CD4-positive, alpha-beta T cell treated with Interleukin-6 at 100 ng/mL for 8 hours (primary cell): ENCODE data around the gene C9orf153.
A peak's percentile ranks its signal among the peaks of the same experiment; 100 is the strongest.
"Not testable (repeated sequence)": the region's sequence is repeated elsewhere in the genome, so short reads cannot be mapped to it uniquely, and the experiment has no call there.

Source experiments
- DNase-seq: peaks from one replicate; pipeline ENCODE4 v3.0.0-alpha.2; 2020; ENCODE audit warnings: mixed read lengths, low spot score

The C9orf153 gene

DNA sequence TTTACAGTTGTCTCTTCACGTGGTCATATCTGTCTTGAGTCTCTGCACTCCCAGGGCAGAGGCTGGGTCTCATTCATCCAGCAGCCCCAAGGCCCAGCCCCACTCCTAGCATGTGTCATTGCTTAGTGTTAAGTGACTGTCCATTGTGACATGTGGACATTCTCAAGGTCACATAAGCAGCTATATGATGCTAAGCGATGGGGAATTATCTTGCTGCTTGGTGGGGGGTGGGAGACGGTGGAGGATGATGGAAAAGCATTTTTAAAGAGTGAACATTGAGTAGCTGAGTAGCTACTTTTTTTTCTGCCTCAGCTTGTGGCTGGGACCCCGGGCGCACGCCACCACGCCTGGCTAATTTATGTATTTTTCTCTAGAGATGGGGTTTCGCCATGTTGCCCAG is at the start of gene C9orf153:
TSS of gene C9orf153 (minus strand) at position 101 of the 400 bp plus-strand sequence. CDS start 30,054 bp downstream, outside the sequence.
- no peak for DNase-seq

DNA sequence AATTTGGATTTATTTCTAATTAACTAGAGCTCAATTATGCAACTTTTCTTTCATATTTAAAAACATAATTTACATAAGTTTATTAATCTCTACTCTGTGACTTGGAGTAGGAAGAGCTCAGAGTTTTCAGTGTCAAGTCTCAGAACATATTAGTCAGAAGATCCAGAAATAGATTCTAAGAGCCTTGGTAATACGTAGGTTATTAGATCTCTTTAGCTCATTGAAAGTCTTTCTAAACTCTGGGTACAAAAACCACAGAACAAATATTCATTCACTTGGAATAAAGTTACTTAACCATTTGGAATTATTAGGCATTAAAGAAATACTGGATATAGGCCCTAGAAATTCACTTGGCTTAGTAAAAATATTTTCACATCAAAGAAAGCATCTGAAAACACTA is 49.2 kb upstream of the C9orf153 start:
- no peak for DNase-seq

DNA sequence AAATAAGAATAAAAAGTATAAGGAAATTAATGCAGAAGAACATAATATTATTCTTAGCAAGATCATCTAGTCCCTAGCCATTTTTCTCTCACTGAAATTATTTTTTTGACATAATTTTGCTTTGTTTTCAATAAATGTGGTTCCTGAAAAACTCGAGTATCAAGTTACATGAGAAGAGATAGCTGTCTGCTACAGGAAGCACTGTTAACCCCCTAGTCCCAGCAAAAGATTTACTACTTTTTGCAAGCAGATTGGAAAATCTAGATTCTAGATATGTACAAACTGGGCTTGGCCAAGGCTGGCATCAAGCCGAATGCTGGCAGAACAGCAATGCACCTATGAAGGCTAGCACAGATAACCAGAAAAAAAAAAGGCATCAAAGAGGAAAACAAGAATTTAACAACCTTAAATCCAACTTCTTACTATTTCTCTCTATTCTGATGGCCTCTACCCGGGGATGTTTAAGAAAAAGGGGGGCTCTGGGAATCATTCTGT is 44.8 kb upstream of the C9orf153 start:
- DNase-seq: no peak

DNA sequence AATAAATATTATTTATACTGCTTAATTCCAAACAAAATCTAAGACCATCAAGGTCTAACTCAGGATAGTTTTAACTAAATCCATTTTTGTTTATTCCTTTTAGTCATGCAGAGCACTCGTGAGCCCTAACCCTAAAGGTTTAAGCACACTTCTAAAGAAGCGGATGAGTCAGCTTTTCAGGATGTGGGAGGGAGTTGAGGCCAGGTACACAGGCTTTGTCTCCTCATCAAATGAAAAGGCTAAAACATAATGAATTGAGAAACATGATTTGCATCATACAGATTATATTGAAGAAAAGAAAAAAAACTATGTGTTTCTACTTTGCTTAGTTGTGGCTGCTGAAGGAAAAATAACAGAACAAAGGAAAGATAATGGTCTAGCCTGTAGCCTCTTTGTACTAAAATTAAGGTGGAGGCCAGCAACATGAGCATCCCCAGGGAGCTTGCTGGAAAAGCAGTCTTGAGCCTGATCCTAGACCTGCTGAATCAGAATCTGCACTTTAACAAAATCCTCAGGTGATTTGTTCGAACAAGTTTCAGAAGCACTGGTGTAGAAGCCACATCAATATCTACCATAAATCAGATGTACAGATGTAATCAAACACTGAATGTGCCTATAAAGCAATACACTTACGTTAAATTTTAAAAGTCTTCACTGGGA is 44.0 kb upstream of the C9orf153 start:
- peak; percentile 56 for DNase-seq

DNA sequence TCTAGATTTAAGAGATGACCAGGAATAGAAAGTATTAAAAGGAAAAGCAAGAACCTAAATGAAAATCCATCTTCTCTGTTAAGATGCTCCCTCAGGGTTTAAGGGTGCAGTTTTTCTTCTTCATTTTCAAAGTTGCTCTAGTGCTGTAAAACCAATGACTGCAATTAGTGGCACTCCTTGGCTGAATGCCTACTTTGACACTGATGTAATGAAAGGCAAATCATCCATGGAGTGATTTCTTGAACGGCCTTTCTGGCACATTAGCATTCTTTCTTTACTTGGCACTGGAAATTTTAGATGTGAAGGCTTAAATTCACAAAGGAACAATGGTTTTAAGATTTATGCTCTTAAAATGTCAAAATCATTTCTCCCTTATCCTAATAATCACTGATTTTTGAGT is 42.2 kb upstream of the C9orf153 start:
- no peak for DNase-seq

DNA sequence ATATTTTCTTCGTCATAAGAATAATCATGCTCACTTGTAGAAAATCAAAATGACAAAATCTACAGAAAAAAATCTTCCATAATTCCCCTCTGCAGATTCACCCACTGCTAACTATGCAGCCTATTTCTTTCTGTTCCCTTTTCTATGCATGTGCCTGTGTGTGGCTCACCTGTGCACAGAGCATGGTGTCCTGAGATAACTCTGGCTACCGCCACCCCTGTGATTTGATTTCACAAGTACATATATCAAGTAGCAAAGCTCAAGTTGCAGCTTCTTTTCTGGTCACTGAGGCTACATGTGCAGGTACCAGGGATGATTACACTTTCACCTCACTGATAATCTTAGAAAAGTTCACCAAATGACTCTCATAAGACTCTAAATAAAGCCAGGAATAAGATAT is 41.2 kb upstream of the C9orf153 start:
- no peak for DNase-seq

DNA sequence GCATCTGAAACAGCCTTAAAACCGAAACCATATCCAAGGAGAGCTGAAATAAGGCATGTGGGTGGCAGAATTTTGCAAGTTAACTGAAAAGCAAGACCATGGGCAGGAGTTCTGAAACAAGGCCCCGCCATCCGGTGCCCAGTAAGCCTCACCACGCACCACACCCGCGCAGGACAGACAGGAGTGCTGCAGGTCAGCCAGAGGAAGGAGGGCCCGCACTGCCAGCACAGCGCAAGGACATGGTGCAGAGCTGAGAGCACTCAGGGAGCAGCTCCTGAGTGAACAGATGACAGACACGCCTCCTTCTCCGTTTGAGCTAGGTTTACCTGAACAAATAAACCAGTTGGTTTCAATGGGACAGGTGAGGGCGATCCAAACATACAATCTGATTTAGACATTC is 39.4 kb upstream of the C9orf153 start:
- DNase-seq: no peak

DNA sequence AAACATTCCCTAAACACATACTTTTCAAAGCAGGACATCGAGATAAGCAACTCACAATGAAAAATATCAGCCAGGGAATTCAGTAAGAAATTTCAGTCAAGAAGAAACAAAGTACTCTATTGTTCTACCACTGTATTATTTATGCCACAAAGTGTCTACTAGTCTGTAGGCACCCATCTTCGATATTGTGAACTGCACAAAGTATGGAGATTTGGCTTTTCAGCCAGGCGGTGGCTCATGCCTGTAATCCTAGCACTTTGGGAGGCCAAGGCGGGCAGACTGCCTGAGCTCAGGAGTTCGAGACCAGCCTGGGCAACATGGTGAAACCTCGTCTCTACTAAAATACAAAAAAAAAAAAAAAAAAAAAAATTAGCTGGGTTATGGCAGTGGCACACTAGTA is 30.9 kb upstream of the C9orf153 start:
- DNase-seq: not testable (repeated sequence)

DNA sequence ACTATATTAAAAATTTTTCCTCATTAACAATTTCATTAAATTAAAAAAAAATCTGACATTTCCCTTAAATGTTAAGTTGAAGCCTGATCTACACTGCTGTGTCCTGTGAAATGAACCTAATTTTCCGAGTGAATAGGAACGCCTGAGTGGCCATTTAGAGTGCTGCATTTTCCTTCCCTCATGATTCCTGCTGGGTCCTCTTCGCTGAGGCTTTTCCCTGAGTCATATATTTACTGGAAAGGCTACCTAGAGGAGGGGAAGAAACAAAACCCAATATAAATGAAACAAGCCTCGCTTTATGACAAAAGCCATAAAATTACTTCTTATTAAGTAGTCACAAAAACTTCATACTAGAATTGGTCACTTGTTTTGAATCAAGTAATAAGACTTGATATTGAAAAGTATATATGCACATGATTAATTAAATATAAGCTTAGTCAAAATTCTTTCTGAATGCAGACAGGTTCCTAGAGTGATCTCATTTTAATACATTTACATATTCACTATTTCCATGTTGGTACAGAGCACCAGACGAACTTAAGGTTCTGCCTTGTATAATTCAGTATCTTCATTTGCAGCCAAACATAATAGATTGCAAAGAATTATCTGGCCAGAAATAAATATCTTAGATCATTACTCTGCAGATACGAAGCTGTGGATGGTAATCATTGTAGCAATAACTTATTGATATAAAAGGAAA is 29.2 kb upstream of the C9orf153 start:
- no peak for DNase-seq

DNA sequence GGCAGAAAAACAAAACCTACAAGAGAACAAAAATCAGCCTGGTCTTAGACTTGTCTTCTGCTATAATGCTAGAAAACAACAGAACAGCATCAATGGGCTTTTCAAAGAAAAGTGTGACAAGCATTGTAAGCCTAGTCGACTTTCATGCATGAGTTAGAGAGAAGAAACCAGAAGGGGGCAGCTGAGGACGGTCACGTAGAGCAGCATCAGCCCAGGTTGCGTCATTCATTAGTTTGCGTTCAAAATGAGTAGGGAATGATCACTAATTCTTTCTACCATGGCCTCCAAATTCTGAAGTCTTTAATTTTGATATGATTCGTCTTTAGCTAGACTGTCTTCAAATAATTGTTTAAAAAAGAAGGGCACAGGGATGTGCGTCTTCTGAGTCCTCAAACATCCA is 27.6 kb upstream of the C9orf153 start:
- DNase-seq: peak; percentile 16

DNA sequence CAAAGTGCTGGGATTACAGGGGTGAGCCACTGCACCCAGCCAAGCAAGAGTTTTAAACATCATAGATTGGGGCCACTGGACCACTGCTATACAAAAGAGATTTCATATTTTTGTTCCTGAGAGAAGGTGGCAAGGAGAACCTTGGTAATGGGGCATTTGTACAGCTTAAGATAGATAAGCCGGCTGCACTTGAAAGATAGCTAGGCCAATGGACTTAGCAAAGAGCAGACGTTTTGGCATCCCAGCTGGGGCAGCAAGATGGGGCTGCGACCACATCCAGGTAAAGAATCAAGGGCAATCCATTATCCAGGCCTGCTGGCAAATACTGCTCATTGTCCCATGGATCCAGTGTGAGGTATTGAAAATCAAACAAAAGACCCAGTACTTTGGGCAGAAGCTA is 26.8 kb upstream of the C9orf153 start:
- DNase-seq: no peak

DNA sequence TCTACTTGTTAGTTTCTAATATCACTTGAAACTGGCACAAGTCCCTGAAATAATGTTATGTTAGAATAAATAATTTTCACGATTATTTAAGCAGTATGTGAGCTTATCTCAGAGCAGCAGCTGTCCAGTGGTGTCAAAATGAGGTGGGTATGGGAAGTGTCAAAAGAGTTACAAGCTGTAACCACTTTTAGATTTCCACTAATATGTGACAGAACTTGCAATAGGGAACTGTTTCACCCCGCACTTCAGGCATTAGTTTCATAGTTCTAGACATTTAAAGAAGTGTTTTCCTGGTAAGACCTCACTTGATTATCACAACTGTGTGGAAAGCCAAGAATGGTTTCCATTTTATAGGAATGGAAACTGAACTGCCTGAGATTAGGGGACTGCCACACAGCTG is 25.8 kb upstream of the C9orf153 start:
- no peak for DNase-seq

DNA sequence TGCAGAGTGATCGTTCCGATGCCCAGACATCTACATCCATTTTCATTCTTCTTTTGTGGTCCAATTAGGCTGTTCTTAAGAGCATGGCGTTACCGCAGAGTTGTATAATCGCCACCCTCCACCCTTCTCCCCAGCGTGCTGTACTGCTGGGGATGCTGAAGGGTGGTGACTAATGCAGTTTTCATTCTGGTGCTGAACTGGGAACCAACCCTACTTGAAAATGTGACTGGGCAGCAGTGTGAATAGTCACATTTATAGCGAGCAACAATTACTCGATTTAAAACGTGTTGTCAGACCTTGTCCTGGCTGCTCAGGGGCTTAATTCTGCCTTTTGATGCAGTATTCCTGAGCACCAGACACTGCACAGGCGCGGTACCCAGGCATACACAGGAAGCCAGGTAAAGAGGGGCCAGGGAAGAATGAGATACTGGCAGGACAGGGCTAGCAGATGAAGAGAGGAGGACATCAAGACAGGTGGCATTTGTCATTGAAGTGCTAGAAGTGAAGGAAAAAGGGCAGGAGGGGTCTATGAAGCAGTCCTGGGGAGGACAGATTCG is 23.6 kb upstream of the C9orf153 start:
- DNase-seq: no peak

DNA sequence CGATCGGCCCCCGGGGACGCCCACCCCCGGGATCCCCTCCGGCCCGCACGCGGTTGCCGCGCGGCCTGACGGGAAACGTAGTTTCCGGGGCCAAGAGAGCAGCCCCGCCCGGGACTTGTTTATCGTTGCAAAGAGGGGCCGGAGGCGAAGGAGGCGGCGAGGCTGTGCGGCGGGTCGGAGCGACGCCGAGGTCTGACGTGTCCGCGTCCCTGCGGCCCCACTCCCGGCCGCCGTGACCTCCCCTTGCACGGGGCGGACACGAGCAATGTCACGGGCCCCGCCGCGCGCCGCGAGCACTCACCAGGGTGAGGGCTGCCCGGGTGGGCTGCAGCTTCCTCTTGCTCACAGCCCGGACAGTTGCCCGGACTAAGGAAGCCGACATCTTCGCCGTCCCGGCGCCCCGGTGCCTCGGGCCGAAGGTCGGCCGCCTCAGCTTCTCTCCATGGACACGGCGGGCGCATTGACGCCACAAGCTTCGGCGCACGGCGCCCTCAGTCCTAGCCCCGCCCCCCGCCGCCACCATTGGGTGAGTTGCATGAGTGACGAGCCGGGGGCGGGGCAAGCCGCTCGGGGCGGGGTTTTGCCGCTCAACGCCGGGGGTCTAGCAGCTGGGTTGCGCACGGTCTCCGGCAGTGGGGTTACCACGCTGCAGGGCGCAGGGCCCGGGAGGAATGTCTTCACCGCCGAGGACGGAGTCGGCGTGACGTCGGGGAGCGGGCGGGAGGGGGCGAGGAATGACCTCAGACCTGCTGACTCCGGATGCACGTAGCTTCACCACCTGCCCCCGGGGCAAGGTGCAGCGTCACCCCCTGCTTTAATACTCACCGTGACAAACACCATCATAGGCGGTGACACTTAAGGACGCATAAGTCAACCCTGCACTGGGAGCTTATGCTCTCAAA is 22.9 kb upstream of the C9orf153 start, which contains the start of gene ISCA1:
TSS of gene ISCA1 (minus strand) at position 462 of the 902 bp plus-strand sequence. CDS start at position 382, 80 bp downstream.
- peak; percentile 94 for DNase-seq

DNA sequence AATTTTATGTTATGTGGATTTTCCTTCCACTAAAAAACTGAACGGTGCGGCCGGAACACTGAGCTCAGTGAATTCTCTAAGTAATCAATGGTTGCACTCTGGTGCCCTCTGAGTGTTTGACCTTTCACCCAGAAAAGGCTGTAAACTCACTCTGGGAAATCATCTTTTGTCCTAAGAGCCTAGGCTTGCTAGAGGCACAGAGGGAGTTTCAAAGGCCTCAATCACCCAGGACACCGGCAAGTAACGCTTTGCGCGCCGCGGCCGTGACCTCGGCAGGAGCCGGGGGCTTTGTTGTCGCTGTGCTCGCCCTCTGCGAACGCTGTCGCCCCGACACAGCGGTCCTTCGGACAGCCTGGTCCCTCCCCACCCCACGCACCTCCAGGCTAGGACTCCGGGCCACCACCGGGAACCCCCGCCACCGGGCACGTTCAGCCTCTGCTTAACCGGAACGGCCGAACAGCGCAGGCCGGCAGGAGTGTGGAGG is 22.2 kb upstream of the C9orf153 start:
- DNase-seq: no peak

DNA sequence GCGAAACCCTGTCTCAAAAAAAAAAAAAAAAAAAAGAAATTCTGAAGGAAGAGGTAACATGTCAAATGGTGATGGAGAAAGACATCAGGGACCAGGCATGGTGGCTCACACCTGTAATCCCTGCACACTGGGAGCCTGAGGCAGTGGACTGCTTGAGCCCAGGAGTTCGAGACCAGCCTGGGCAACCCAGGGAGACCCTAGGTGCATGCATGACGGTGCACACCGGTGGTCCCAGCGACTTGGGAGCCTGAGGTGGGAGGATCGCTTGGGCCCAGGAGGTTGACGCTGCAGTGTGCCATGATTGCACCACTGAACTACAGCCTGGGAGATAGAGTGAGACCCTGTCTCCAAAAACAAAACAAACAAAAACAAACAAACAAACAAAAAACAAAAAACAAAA is 21.1 kb upstream of the C9orf153 start:
- DNase-seq: no peak

DNA sequence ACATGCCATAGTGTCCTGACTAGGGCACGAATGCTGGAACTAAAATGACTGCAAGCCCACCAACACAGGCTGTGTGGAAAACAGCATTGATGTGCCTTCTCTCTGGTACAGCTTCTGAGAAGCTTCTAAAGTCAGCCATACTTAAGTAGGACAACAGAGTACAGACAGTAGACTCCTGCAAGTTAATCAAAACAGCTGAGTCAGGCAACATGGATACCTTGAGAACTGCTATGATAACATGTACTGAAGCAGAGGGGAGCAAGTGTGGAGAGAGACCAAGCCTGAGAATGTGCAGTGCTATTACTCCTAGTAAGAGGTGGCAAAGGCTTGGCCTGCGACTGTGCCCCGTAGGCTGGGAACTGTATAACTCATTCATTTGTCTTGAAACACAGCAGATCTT is 20.4 kb upstream of the C9orf153 start:
- no peak for DNase-seq

DNA sequence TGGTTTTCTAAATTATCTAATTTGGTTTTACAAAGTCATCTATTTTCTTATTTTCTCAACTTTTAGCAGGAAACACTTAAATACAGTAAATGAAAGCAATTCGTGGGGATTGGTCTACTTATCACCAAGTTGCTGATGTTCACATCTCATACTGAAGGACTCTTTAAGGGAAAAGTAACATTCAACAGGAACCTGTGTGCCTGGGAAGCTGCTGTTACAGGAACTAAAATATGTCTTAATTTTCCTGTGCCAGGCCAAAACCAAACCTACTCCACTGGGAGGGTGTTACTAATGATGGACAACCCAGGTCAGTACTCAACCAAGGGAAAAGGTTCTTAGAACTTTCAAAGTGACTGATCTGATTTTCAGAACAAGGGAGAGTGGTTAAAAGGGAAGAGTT is 17.6 kb upstream of the C9orf153 start:
- DNase-seq: no peak

DNA sequence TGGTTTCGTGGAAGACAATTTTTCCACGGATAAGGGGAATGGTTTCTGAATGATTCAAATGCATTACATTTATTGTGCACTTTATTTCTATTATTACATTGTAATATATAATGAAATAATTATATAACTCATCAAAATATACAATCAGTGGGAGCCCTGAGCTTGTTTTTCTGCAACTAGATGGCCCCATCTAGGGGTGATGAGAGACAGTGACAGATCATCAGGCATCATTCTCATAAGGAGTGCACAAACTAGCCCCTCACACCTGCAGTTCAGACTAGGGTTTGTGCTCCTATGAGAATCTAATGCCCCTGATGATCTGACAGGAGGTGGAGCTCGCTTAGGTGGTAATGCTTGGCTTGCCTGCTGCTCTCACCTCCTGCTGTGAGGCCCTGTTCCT is 16.5 kb upstream of the C9orf153 start:
- DNase-seq: no peak

DNA sequence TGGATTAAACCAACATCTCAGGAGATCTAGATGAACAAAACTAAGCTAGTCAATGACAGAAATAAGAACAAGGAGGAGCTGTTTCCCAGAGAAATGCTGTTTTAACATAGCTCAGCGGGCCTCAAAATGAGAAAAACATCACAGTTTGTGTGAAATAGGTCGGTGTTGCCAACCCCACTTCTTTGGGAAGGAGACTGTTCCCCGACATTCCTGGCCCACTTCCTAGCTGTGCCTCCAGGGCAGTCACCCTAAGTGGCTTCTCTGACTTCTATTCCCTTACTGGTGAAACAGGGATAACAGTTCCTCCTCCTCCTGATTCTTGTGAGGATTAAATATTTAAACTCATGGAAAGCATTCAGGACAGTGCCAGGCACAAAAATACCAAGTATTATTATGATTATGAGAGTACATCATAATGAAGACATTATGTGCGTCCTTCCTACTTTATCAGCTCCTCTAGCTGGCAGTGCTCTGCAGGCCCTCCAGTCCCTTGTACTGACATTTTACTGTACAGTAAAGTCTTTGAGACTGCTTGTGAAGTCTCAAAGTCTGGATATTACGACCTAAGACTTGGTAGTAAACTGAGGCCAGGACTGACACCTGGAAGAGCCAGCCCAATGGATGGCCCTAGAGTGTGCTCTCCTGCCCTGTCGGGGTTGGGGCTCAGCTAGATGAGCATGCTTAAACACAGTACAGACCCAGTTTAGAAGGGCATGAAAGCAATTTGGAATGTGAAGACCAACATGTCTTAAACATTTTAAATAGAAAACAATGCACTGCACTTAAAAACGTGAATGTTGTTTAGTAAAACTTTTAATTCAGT is 15.6 kb upstream of the C9orf153 start:
- DNase-seq: no peak

DNA sequence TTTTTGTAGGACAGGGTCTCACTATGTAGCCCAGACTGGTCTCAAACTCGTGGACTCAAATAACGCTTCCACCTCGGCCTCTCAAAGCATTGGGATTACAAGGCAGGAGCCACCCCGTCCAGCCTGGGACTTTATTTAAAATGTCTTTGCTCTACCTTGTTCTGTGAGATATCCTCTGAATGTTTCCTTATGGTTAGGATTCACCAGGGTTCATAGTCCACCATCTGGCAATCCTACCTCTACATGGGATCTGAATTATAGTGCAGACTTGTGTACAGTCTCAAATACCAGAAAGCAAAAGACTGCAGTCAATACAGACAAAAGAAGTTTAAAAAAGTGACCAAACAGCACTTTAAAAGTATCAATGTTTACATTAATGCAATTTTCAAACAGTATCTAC is 12.8 kb upstream of the C9orf153 start:
- no peak for DNase-seq
